Spleen (tissue), 11 donors: ENCODE measurements around the gene ZNF239. TPM values are rescaled to one million over a fixed set of nuclear protein-coding genes. Genes with fewer than 3 reads are reported as not detected.

ENCODE experiments used
- DNase-seq: peaks from one replicate; pipeline ENCODE4 v3.0.0-alpha.2; 2020
- H3K27ac ChIP-seq, 8 donors: fragments of 200-600 bp; sonication (generic) in 7 of 8; 1 replicate in 4 of 8; 2 replicates in 4 of 8; pipeline versions ENCODE4 v1.5.0 to v1.8.0; 2016 to 2021; ENCODE audit warnings: inconsistent platforms in 4 of 8, mild to moderate bottlenecking in 4 of 8, moderate library complexity in 1 of 8
- H3K27me3 ChIP-seq, 7 donors: fragments of 200-600 bp; sonication (generic) in 6 of 7; replicated peaks in 1 of 7; 1 replicate in 4 of 7; 2 replicates in 3 of 7; pipeline versions ENCODE4 v1.5.0 to v1.8.0; 2016 to 2021; ENCODE audit warnings: inconsistent platforms in 3 of 7, mild to moderate bottlenecking in 1 of 7
- H3K36me3 ChIP-seq, 6 donors: fragments of 200-600 bp; sonication (generic) in 5 of 6; 1 replicate in 4 of 6; 2 replicates in 2 of 6; pipeline versions ENCODE4 v1.5.0 to v1.8.0; 2016 to 2021; ENCODE audit warnings: inconsistent platforms in 2 of 6
- H3K4me1 ChIP-seq, 6 donors: fragments of 200-600 bp; sonication (generic) in 5 of 6; 1 replicate in 3 of 6; 2 replicates in 3 of 6; pipeline versions ENCODE4 v1.5.0 to v1.8.0; 2016 to 2021; ENCODE audit warnings: inconsistent platforms in 3 of 6
- H3K4me3 ChIP-seq, 8 donors: fragments of 200-600 bp; sonication (generic) in 7 of 8; 1 replicate in 4 of 8; 2 replicates in 4 of 8; pipeline versions ENCODE4 v1.5.0 to v1.8.0; 2016 to 2021; ENCODE audit warnings: inconsistent platforms in 4 of 8, mild to moderate bottlenecking in 4 of 8, moderate library complexity in 2 of 8
- H3K9me3 ChIP-seq, 8 donors: fragments of 200-600 bp; sonication (generic) in 7 of 8; 1 replicate in 4 of 8; 2 replicates in 4 of 8; pipeline versions ENCODE4 v1.5.0 to v1.8.0; 2016 to 2021; ENCODE audit warnings: inconsistent platforms in 4 of 8
- CTCF ChIP-seq, 11 experiments: fragments of 200-600 bp in 7 of 11; fragments of 450-650 bp in 4 of 11; sonication (generic) in 4 of 11; IDR thresholded peaks in 8 of 11; conservative IDR thresholded peaks in 3 of 11; 1 replicate in 7 of 11; 2 replicates in 4 of 11; pipeline versions ENCODE4 v1.4.0 to v1.8.0; 2016 to 2021; ENCODE audit warnings: antibody characterized with exemption in 11 of 11, inconsistent platforms in 4 of 11, mild to moderate bottlenecking in 1 of 11
- POLR2A ChIP-seq, 3 donors: fragments of 450-650 bp; IDR thresholded peaks; one replicate each; pipeline ENCODE4 v1.5.1; 2017; ENCODE audit warnings: antibody characterized with exemption in 3 of 3, mild to moderate bottlenecking in 1 of 3
- POLR2AphosphoS5 ChIP-seq, 3 donors: sonication (generic); formaldehyde crosslinking; IDR thresholded peaks; one replicate each; pipeline ENCODE4 v1.5.1; 2017; ENCODE audit warnings: antibody characterized with exemption in 3 of 3
- WGBS, 5 donors: extraction: QIAGEN DNeasy Blood & Tissue Kit in 3 of 5; methylation state at CpG; one replicate each; pipeline versions ENCODE4 v1.1.5 to v1.1.7; 2013 to 2018; 5-methylcytosine and 5-hydroxymethylcytosine counted together
- intact Hi-C: fragments of 100-400 bp; cut with DNase I; formaldehyde crosslinking; loops from one replicate; pipeline ENCODE4 v1.15.0; 2023; ENCODE audit warnings: low total_unique reads
- polyA plus RNA-seq, 3 donors: library from polyadenylated mRNA; stranded (reverse); fragments of 200-250 nt; gene quantifications; one replicate each; pipeline ENCODE4 v1.2.1, GENCODE V29; 2013
- total RNA-seq, 7 donors: library from RNA; depleted of rRNA in 3 of 7; stranded (reverse); fragments of >200 nt in 3 of 7; fragmentation: NEBNext Ultra II Directional in 4 of 7; extraction: Animal tissue kit (Norgen Biotek cat#: 25700) in 4 of 7; gene quantifications; one replicate each; pipeline versions ENCODE4 v1.1.0 to v1.2.1, GENCODE V29; 2016 to 2021
- donor health status: healthy with polysubstance abuse.
- donor health status: DM: no; HTN: no; CAD: no; lungs with moderate emphysema.
- donor health status: DM: no; HTN: no; CAD: no.
- donor health status: Bipolar disorder and iron deficiency.
- donor health status: healthy.
- donor health status: DM: no; HTN: no; CAD: no.
- donor health status: DM: yes; HTN: yes; CAD: no.

The ZNF239 gene
- total and polyA plus RNA-seq, 10 donors, result 1.8 to 4.4 (median 2.5) TPM

DNA sequence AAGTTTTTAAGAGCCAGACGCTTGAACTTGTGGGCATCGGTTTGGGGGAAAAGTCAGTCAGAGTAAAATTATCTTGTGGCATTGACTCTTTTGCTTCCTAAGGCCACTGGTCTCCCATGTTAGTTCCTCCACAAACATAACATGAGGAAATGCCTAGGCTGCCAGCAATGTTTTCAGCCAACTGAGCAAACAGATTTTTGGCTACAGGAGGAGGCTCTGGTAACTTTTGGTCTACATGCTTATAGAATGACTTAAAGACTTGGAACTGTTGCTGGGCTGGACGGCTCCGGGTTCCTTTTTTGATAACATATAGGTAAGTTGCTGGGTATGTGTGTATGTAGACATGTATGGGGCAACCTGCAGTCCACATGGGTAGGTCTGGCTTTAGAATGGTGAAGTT, 9.6 kb upstream of the ZNF239 start:
- H3K4me1 ChIP-seq, result no peaks in the 10 kb centered on the region
- H3K9me3 ChIP-seq, result no peaks in the 10 kb centered on the region
- no peaks in the 10 kb centered on the region for H3K36me3 ChIP-seq
- H3K4me3 ChIP-seq, result no peak overlapping the region
- no peak overlapping the region for H3K27ac ChIP-seq
- H3K27me3 ChIP-seq, result no peaks in the 10 kb centered on the region
- no peak for DNase-seq
- WGBS, 5 donors, result 56 to 84% (median 69%) methylated on average over 4 of the region's 4 CpGs
- TF ChIP-seq POLR2AphosphoS5 (IDR thresholded peaks at IDR 0.05) (no peak), POLR2A (IDR thresholded peaks at IDR 0.05) (no peak), CTCF (IDR thresholded peaks at IDR 0.05 in 8 of 11, conservative IDR thresholded peaks at IDR 0.05 in 3 of 11) (no peak)
- intact Hi-C loops, result no loop called here

DNA sequence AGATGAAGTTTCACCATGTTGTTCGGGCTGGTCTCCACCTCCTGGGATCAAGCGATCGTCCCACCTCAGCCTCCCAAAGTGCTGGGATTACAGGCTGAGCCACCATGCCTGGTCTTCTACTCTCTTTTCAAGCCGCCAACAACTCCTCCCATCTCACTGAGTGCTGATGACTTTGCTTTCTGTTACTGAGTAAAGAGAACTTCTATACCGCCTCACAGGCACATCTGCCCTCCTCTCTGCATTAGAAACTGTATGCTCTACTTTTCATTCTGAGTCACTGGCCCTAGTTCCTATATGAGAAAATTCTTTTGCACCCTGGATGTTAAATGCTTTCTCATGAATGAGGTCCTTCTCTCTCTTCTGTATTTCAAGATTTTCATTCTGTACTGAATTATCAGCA, 2.2 kb upstream of the ZNF239 start:
- peaks cover 0 to 9% (median 0%) of the 10 kb centered on the region in 8 donors for H3K9me3 ChIP-seq
- peak overlapping the region in 1 of 8 donors; percentile 10 for H3K27ac ChIP-seq
- TF ChIP-seq POLR2AphosphoS5 (IDR thresholded peaks at IDR 0.05) (no peak), POLR2A (IDR thresholded peaks at IDR 0.05) (no peak), CTCF (IDR thresholded peaks at IDR 0.05 in 8 of 11, conservative IDR thresholded peaks at IDR 0.05 in 3 of 11) (no peak)
- no peak for DNase-seq
- WGBS, 5 donors, result 74 to 94% (median 91%) methylated on average over 4 to 5 of the region's 5 CpGs
- no peak overlapping the region for H3K4me3 ChIP-seq
- peaks cover 0 to 6% (median 0%) of the 10 kb centered on the region in 7 donors for H3K27me3 ChIP-seq
- peaks cover 8 to 36% (median 17%) of the 10 kb centered on the region in 6 donors for H3K4me1 ChIP-seq
- H3K36me3 ChIP-seq, result no peaks in the 10 kb centered on the region
- intact Hi-C loops, result no loop called here

GRCh38 chr10:43576062-43576461, 1.6 kb upstream of the ZNF239 start:
- DNase-seq, result no peak
- peaks cover 9 to 41% (median 17%) of the 10 kb centered on the region in 6 donors for H3K4me1 ChIP-seq
- H3K27ac ChIP-seq, result peak overlapping the region in 2 of 8 donors; percentile 6 to 10
- H3K36me3 ChIP-seq, result no peaks in the 10 kb centered on the region
- 82 to 92% (median 84%) methylated on average over 5 of the region's 5 CpGs for WGBS, 5 donors
- H3K4me3 ChIP-seq, result no peak overlapping the region
- intact Hi-C loops, result no loop called here
- TF ChIP-seq POLR2AphosphoS5 (IDR thresholded peaks at IDR 0.05) (no peak), POLR2A (IDR thresholded peaks at IDR 0.05) (no peak), CTCF (IDR thresholded peaks at IDR 0.05 in 8 of 11, conservative IDR thresholded peaks at IDR 0.05 in 3 of 11) (no peak)
- peaks cover 0 to 6% (median 0%) of the 10 kb centered on the region in 7 donors for H3K27me3 ChIP-seq
- peaks cover 0 to 9% (median 0%) of the 10 kb centered on the region in 8 donors for H3K9me3 ChIP-seq

- peak overlapping the region; percentile 38 to 75 (median 53) for H3K4me3 ChIP-seq
- H3K27me3 ChIP-seq, result peaks cover 0 to 6% (median 0%) of the 10 kb centered on the region in 7 donors
- H3K36me3 ChIP-seq, result peaks cover 0 to 4% (median 0%) of the 10 kb centered on the region in 6 donors
- H3K4me1 ChIP-seq, result peaks cover 9 to 46% (median 17%) of the 10 kb centered on the region in 6 donors
- WGBS, 5 donors, result 87 to 95% (median 92%) methylated on average over 8 of the region's 8 CpGs
- peaks cover 0 to 9% (median 0%) of the 10 kb centered on the region in 8 donors for H3K9me3 ChIP-seq
- no peak for DNase-seq
- intact Hi-C loops, result no loop called here
- peak overlapping the region in 7 of 8 donors; percentile 52 to 83 (median 80) for H3K27ac ChIP-seq
- no peak for TF ChIP-seq CTCF (IDR thresholded peaks at IDR 0.05 in 8 of 11, conservative IDR thresholded peaks at IDR 0.05 in 3 of 11)
- TF ChIP-seq POLR2A (IDR thresholded peaks at IDR 0.05), result no peak
- TF ChIP-seq POLR2AphosphoS5 (IDR thresholded peaks at IDR 0.05), result no peak
Observed at GRCh38 chr10:43574906-43575305, 490 bp upstream of the ZNF239 start.
